GM19372 (cell line): Measurements from ENCODE around the gene TMEM40.
"Not testable (repeated sequence)": the region's sequence is repeated elsewhere in the genome, so short reads cannot be mapped to it uniquely, and the experiment has no call there.

ENCODE experiments used
- ATAC-seq: cut with Tn5 transposase; IDR thresholded peaks from one replicate; pipeline ENCODE4 v1.9.1; 2021; ENCODE audit warnings: mild to moderate bottlenecking, low read depth, moderate library complexity; ENCODE audit not compliant: unreplicated experiment

The TMEM40 gene

DNA sequence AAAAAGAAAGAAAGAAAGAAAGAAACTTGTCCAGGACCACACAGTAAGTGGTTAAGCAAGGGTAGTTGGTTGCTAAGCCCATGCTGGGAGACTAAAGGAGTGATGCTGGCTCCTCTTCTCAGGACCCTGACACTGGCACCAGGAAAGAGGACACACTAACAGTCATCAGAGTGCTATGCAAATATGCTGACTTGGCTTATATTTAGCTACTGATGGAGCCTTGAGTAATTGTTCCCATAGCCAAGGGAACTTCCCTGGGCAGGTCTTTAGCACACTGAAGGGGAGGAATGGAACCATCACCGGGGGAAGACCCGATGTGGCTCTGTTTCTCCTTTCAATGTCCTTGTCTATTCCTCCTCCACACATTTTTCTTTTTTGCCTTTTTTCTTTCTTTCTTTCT, 6.2 kb downstream of the TMEM40 start:
- no peak for ATAC-seq

DNA sequence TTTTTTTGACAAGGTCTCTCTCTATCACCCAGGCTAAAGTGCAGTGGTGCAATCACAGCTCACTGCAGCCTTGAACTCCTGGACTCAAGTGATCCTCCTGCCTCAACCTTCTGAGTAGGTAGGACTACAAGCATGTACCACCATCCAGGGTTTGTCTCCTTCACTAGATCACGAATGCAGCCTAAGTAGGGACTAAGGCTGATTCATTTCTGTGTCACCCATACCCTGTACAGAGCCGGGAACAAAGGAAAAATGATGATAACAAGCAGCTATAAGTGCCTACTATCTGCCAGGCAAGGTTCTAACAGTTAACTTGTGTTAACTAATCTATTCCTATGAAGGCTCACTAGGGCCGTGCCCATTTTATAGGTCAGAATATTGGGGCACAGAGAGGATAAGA, 7.0 kb downstream of the TMEM40 start:
- ATAC-seq: no peak

DNA sequence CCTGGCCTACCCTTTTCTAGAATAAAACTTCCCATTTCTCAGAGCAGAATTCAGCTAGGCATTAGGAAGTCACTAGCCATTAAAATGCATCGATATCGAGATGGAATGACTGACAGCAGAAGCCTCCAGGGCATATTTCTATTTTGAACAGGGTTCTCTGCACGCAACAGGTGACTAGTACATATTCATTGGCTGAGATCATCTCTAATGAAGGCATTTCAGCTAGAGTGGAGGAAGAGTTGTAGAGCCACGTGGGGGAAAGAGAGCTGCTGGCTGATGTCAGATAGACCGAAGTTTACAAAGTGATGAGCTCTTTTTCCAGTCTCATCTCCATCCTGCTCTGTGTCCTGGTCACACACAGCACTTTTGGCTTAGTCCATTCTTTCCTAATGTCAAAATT, 7.5 kb downstream of the TMEM40 start:
- no peak for ATAC-seq

DNA sequence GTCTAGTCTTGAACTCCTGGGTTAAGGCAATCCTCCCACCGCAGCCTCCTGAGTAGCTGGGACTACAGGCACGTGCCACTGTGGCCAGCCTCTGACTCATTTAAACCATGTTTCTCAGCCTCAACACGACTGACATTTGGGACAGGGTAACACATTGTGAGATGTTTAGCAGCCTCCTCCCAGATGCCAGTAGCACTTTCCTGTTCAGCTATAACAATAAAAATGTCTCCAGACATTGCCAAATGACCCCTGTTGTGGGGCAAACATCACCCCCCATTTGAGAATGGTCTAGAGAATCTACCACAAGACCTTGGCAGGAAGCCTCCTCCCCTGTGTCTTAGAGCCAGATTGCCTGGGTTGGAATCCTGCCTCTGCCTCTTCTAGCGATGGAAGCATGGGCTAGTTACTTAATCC, 8.4 kb downstream of the TMEM40 start:
- no peak for ATAC-seq

DNA sequence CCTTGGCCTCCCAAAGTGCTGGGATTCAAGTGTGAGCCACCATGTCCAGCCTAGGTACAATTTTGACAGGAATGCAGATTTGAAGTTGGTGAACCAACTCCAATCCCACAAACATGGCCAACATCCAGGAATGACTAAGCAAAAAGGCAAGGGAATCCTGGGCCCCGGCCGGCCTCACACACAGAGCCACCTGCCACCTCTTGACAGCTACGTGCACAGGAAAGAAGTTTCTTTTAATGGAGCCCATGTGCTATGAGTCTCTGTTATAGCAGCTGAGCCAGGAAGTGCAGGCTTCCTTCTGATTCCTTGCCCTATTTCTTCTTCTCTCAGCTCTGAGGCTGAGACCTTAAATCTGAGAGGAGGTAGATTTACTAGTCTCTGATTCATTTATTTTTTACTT, 8.8 kb downstream of the TMEM40 start:
- ATAC-seq: no peak

DNA sequence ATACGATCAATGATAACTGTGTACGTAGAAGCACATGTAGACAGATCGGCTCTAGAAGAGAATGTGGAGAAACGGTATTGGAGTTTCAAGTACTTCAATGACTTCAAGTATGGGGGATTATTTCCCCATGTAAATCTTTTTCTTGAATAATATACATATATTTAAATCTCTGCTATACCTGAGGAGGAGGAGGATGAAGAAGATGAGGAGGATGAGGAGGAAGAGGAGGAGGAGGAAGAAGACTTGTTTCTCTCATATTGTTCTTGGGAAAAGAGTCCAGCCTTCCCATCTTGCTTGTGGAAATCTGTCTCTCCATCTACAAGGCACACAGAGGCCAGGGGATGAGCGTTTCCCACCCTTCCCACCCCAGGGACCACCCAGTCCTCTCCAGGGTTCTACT, 10.6 kb downstream of the TMEM40 start:
- no peak for ATAC-seq

DNA sequence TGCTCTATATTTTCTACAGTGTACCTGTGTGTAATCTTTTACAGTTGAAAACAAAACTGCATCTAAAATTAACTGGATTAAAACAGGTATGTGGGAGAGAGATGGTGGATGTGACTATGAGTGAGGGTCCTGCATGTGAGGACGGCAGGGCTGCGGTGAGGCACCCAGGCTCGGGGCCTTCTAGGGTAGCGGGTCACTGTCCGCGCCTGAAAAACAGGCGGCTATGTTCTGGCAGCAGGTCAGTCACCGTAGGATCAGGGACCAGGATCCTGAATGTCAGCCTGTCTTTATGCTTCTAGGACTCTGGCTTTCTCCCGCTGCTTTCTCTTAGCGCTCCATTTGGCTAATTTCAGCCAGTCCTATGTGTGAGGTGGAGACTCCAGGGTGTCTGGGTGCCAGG, 12.6 kb downstream of the TMEM40 start:
- no peak for ATAC-seq

DNA sequence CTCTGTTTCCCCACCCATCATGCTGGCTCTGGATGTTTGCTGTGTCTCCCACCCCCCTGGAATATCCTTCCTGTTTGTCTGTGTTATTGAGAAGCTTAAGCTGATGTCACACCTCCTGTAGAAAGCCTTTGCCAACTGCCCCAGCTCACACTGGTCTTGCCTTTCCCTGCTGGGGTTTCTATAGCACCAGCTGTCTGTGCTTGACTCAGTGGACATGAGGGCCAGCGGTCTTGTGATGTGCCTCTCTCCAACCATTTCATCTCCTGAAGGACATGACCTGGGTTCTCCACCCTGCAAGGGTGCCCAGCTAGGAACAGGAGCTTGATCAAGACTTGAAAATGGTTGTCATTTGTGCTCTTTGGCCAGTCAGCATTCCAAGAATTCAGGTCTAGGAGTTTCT, 14.7 kb downstream of the TMEM40 start:
- no peak for ATAC-seq

DNA sequence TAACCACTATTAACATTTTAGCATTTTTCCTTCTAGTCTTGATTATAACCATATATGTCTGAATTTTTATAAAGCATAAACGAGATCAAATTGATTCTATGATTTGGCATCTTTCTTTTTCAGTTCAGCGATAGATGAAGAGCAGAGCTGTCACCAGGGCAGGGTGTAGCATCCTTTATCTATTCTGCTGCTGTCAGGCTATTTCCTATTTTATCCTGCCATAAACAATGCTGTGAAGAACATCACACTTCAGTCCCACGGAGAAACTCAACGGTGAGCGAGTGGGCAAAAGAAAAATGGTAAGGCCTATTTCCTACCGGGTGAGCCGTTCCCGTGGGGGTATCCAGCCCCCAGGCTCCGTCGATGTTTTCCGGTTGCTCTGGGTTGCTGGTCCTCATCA, 15.5 kb downstream of the TMEM40 start:
- no peak for ATAC-seq

DNA sequence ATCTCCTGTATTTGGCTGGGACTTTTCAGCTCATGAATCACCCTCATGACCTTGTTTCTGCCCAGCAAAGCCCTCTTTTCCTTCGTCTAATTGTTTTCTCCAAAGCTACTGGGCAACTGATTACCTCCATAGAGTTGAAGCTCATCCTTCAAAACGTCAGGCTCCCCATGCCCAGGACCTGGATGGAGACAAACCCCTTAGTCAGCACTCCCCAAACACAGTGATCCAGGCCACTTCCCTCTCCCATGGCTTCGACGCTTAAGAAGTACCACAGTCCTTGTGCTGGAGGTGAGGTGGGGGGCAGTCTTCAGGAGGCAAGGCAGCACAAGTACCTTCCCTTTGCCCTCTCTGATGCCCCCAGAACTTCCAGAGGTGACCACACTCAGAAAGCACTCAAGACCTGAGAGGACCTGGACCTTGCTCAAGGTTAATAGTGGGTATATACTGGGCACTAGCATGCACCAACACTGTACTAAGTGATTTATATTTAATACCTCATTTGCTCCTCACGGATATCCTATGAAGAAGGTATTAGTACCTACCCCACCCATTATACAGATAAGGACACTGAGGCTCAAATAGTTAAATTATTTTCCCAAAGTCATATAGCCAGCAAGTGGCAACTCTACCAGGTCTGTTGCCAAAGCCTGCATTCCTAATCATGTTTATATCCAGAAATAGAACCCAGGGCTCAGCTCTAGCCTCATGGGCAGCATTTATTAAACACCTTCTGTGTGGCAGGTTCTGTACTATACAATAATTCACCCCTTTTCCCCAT, 16.5 kb downstream of the TMEM40 start:
- ATAC-seq: no peak

DNA sequence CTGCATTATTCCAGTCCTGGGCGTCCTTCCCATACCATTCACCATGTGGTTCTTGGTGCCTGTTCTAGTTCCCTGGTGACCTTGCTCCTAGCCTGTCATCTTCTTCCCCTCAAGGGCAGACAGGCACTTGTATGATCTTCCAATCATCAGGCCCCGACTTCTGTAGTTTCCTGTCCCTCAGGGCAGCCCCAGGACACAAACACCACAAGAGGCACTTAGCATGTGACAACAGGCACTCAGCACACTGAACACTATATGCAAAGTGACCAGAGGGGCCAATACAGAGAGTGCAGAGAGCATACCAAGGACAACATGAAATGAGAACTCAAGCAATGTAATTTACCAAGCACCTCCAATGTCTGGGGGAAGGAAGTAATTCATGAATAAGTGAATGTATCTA, 17.9 kb downstream of the TMEM40 start:
- no peak for ATAC-seq

DNA sequence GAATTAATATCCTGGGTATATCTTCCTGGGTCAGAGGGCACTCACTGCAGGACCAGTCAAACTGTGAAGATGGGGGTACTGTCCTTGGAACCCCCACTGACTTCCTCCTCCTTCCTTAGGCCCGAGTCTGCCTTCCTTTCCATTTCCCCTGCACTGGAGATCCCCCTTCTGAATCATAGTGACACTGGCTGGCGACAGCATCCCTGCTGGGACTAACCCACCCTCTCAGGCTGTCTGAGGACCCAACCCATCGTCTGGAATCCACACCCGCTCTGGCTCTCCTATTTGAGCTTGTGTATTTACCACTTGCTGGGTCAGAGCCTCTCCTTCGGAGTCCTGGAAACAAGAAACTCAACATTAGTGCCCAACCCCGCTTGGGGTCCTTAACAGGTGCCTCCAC, 21.2 kb downstream of the TMEM40 start:
- no peak for ATAC-seq

DNA sequence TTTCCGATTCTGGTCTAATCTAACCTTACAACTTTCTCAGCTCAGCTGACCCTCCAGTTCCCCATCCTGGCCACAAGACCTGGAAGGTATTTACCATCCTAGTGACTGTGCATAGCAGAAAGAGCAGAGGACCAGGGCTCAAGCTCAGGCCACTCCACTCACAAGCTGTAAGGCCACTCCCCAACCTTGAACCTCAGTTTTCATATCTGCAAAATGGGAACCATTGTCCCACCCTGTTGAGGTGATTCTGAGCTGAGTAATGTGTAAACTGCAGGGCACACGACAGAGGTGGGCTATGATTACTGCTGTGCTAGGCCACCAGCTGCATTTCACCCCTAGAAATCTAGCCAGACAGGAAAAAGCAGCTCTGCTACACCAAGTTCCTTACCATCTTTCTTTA, 21.7 kb downstream of the TMEM40 start:
- no peak for ATAC-seq

DNA sequence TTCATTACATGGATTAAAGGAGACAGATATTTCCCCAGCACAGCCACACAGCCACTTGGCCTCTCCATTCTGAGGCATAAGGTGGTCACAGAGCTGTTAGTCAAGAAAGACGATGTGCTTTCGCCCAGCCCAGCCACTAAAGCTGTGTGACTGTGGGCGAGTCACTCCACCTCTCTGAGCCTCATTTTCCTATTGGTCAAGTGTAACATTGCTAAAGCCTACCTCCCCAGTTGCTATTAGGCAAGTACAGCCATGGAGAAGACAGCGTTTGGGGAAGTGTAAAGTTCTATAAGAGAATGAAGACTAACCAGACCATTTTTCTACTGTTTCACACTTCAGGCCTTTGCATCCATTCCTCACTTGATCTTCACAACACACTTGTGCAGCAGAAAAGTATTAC, 24.1 kb downstream of the TMEM40 start:
- ATAC-seq: no peak

DNA sequence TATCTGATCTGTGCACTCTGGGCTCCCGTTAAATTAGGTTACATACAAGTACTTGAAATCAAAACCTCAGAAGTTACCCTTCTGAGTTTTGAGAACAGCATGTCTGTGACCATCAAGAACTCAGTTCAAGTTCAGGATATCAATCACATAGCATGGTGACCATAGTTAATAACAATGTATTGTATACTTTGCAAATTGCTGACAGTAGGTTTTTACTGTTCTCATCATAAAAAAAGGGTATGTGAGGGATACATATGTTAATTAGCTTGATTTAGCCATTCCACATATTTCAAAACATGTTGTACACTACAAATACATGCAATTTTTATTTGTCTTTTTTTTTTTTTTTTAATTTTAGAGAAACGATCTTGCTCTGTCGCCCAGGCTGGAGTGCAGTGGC, 25.5 kb downstream of the TMEM40 start:
- ATAC-seq: no peak

DNA sequence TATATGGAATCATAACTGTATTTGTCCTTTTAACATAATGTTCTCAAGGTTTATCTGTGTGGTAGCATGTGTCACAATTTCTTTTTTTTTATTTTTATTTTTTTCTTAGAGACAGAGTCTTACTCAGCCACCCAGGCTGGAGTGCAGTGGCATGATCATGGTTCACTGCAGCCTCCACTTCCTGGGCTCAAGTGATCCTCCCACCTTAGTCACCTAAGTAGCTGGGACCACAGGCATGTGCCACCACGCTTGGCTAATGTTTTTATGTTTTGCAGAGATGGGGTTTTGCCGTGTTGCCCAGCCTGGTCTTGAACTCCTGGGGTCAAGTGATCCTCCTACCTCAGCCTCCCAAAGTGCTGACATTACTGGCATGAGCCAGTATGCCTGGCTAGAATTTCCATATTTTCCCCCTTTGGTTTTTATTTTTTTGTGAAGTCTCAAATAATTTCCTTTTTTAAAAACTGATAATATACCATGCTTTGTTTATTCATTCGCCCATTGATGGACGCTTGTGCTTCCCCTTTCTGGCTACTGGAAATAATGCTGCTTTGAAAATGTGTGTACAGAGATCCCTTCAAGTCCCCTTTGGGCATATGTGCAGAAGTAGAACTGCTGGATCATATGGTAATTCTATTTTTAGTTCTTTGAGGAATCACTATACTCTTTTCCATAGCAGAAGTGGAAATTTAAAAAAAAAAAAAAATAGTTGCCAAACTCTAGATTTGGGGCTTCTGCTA, 28.4 kb downstream of the TMEM40 start:
- no peak for ATAC-seq

DNA sequence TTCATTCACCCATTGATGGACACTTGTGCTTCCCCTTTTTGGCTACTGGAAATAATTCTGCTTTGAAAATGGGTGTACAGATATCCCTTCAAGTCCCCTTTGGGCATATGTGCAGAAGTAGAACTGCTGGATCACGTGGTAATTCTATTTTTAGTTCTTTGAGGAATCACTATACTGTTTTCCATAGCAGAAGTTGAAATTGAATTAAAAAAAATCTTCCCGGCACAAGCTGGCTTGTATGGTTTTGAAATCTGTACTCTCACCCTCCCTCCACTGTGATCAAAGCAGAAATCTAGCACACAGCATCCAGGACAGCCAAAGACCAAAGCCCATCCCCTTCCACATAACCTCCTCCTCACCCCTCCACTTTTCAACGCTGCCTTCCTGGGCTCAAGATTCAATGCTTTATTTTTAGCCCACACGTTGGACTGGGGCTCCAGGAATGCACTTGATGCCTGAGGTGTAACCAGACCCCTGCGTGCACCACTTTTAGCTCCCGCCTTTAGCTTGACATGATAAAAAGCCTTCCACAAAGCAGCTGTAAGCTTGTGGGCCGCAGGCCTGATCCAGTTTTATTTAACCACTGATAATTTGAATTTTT, 29.9 kb downstream of the TMEM40 start:
- no peak for ATAC-seq

DNA sequence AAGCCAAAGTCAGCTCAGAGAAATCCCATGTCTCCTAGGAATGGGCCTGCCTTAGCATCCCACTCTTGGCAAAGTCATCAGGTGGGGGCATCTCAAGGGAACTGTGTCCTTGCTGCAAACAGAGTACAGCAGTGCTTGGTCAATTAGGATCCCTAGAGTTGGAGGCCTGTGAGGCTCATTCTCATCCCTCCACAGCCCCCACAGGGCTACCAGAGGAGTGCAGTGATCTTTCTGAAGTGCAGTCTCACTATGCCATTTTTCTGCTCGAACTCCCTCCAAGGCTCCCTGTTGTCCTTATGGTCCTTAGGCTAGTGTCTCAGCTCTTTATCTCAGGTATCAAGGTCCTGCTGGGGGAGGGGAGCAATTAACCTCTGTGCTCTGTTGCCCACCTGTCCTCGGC, 31.1 kb downstream of the TMEM40 start:
- no peak for ATAC-seq

DNA sequence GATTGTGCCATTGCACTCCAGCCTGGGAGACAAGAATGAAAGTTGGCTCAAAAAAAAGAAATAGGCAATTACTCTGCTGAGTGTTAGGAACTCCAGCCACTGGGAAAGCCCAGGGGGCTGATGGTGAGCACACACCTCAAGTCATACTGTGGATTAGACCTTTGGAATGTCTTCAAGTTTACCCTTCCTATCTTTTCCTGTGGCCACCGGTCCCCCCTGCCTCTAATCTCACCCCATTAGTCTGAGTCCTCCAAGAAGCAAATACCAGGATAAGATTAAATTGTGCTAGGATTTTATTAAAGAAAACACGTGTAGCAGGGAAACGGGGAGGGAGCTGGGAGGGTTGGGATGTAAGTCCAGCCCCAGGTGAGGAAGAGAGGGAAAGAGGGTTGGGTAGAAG, 31.6 kb downstream of the TMEM40 start:
- no peak for ATAC-seq

DNA sequence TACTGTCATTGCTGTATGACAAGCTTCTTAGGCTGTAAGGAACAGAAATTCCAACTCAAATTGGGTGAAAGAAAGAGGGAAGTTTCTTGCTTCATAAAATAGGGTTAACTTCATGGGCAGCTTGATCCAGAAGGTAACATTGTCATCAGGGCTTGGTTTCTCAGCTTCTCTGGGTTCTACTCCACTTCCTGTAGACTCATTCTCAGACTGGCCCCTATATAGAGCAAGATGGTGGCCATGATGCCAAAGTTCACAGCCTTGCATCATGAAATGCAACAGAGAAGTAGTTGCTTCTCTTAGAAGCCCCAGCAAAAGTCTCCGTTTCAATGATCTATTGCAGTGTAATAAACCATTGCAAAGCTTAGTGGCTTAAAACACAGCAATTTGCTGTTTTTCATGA, 33.6 kb downstream of the TMEM40 start:
- ATAC-seq: no peak

DNA sequence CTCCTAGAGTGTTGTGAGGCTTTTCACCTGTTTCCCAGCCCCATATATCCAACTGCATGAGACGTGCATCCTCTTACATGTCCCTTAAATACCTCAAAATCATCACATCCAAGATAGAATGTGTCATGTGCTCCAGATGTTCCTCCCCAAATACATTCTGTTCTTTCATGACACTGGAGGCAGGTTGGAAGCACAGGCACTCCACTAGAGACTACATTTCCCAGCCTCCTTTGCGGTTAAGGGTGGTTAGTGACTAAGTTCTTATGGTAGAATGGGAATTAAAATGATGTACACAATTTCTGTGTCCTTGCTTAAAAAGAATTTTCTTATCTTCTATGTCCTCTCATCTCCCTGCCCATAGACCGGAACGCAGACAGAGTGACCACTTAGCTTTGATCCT, 34.3 kb downstream of the TMEM40 start:
- no peak for ATAC-seq

DNA sequence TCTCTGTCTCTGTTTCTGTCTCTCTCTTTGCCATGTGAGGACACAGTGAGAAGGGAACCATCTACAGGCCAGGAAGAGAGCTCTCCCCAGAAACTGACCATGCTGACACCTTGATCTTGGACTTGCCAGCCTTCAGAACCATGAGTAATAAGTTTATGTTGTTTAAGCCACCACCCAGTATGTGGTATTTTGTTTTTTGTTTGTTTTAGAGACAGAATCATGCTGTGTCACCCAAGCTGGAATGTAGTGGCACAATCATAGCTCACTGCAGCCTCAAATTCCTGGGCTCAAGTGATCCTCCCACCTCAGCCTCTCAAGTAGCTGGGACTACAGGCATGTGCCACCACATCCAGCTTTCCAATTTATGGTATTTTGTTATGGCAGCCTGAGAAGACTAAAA, 35.7 kb downstream of the TMEM40 start:
- not testable (repeated sequence) for ATAC-seq
